GM12865 (cell line): ENCODE measurements around the gene RINL.

Experiments
- DNase-seq: peaks from one replicate; pipeline ENCODE4 v3.0.0; 2010; ENCODE audit warnings: low read depth
- H3K4me3 ChIP-seq: 2 replicates; pipeline ENCODE4 v1.5.1; 2011; ENCODE audit warnings: mild to moderate bottlenecking, low read depth, low read length, control low read depth
- TF ChIP-seq, protein P1 (sequence below): IDR thresholded peaks from 2 replicates; pipeline ENCODE4 v1.5.1; 2011; ENCODE audit warnings: low read length, control low read depth, low read depth, inconsistent platforms; ENCODE audit not compliant: insufficient read depth; ENCODE audit errors: missing control alignments

Gene RINL

GRCh38 chr19:38898788-38899446 is 20.8 kb upstream of the RINL start:
- DNase-seq: peak; percentile 46
- TF ChIP-seq, protein P1, sequence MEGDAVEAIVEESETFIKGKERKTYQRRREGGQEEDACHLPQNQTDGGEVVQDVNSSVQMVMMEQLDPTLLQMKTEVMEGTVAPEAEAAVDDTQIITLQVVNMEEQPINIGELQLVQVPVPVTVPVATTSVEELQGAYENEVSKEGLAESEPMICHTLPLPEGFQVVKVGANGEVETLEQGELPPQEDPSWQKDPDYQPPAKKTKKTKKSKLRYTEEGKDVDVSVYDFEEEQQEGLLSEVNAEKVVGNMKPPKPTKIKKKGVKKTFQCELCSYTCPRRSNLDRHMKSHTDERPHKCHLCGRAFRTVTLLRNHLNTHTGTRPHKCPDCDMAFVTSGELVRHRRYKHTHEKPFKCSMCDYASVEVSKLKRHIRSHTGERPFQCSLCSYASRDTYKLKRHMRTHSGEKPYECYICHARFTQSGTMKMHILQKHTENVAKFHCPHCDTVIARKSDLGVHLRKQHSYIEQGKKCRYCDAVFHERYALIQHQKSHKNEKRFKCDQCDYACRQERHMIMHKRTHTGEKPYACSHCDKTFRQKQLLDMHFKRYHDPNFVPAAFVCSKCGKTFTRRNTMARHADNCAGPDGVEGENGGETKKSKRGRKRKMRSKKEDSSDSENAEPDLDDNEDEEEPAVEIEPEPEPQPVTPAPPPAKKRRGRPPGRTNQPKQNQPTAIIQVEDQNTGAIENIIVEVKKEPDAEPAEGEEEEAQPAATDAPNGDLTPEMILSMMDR: no peak
- peak overlapping the region; percentile 87 for H3K4me3 ChIP-seq

GRCh38 chr19:38894968-38895367 is 16.9 kb upstream of the RINL start:
- TF ChIP-seq, protein P1: no peak
- no peak overlapping the region for H3K4me3 ChIP-seq
- DNase-seq: no peak

DNA sequence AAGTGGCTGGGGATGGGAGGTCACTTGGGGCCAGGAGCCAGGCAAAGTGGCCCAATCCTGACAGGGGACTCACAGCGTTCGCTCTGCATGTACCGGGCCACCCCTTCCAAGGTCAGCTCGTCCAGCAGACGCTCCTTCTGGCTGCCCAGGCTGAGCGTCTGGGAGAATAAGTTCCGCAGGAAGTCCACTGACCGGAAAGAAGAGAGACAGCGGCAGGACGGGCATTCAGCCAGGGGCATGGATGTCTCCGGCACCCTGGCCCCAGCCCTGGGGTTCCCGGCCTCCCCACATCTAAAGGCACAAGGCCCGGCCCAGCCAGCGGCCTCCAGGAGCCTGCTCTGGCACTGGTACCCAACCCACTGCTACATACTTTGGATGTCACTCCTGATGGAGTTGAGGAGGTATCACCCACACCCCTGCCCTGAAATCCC is 15.3 kb upstream of the RINL start:
- TF ChIP-seq, protein P1: no peak
- no peak for DNase-seq
- H3K4me3 ChIP-seq: no peak overlapping the region

- no peak for DNase-seq
- TF ChIP-seq, protein P1: no peak
- H3K4me3 ChIP-seq: no peak overlapping the region
Measured at GRCh38 chr19:38892841-38893240, 14.8 kb upstream of the RINL start.

DNA sequence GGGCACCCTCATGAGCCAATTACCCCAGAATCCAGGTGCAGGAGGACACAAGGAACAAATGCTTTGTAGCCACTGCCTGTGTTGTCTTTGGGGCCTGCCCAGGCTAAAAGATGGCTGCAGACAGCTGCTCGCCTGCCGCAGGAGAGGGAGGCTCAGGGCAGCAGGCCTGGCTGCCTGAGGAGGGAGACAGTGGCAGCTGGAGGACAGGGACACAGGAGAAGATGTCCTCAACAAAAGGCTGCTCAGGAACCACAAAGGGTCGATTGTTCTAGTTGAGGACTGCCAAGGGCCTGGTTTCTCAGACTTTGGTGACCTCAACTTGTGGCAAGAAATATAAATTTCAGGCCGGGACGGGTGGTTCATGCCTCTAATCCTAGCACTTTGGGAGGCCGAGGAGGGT is 13.7 kb upstream of the RINL start:
- H3K4me3 ChIP-seq: no peak overlapping the region
- TF ChIP-seq, protein P1: no peak
- DNase-seq: no peak

GRCh38 chr19:38890686-38891085 is 12.6 kb upstream of the RINL start:
- TF ChIP-seq, protein P1: no peak
- DNase-seq: no peak
- no peak overlapping the region for H3K4me3 ChIP-seq

DNA sequence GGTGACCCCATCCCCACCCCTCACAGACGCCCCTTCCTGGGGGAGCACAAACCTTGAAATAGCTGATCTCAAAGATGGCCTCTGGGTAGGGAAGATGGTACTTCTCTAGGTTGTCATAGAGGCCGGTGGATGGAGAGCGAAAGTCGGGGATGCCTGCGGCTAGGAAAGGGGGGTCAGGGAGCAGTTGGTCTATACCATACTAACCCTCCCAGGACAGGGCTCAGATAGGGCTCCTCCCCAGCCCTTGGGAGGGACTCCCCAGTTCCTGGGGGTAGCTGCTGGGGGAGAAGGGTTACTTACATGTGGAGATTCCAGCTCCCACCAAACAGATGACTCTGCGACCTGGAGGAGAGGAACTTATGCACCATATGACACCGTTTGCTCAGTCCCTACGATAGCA is 11.7 kb upstream of the RINL start:
- TF ChIP-seq, protein P1: no peak
- H3K4me3 ChIP-seq: no peak overlapping the region
- no peak for DNase-seq
